Fibroblast of upper back skin (primary cell): ENCODE results near the gene UPK3BL2.
"Not testable (repeated sequence)": the region's sequence is repeated elsewhere in the genome, so short reads cannot be mapped to it uniquely, and the experiment has no call there.

ENCODE experiments used
- DNase-seq: peaks from one replicate; pipeline ENCODE4 v3.0.0-alpha.2; 2013

UPK3BL2 gene

DNA sequence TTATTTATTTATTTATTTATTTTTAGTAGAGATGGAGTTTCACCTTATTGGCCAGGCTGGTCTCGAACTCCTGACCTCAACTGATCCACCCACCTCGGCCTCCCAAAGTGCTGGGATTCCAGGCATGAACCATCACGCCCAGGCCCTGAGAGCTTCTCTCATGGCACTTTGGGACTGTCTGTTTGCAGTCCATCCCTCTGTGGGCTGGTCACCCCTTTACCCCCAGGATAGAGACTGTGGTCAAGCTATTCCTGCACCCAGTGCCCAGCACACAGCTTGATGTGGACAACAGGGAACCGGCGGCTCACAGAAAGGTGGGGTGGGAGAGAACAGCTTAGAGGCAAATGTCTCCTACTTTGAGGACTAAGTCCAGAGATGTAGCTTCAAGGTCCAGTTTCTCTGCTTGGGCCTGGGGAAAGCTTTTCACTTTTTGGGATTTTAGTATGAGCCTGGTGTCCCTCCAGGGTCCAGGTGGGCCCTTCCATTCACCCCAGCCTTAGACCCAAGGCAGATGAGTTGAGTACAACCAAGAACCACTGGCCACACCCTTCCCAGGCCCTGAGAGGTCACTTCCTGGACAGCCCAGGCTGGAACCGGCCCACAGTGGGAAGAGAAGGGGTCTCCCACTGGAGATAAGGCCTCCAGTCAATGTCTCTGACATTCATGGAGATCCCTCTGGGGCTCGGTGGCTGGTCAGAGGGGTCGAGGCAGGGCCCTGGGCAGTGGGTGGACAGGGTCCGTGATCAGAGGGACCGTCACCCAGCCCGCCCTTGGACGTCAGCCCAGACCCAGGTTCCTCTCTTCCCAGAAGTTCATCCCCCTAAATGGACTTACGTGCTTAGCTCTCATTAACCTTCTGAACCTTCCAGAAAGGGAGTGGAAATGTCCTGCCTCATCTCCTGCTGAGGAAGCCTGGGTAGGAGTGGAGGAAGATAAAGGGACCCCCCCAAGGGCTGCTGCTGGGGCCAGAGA lies 15.4 kb downstream of the UPK3BL2 start:
- DNase-seq: not testable (repeated sequence)

DNA sequence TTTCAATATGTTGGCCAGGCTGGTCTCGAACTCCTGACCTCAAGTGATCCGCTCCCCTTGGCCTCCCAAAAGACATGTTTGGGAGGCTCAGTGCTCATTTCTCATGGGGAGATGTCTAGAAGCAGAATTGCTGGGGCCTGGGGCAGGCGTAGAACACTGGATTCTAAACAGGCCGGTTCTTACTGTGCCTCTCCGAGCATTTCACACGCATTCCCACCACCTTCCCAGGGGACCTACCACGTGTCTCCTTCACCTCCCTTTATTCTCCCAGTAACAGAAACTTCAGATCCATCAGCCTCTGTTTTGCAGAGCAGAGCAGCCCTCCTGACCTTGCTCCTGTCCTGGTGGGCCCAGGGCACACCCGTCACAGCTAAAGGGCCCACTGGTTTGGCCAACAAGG lies 16.3 kb downstream of the UPK3BL2 start:
- DNase-seq: not testable (repeated sequence)

DNA sequence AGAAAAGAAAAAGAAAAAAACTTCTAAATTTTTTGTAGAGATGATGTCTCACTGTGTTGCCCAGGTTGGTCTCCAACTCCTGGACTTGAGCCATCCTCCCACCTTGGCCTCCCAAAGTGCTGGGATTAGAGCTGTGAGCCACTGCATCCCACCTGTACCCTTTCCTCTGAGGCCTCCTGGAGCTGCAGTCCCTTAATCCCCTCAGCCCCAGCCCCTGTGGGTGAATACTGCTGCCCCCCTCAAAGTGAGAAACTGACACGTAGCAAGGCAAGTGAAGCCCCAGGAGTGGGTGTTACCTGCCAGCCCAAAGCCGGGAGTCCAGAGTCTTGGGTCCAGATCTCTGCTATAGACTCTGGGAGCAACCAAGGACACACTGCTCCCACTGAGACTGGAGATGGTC lies 18.7 kb downstream of the UPK3BL2 start:
- not testable (repeated sequence) for DNase-seq

DNA sequence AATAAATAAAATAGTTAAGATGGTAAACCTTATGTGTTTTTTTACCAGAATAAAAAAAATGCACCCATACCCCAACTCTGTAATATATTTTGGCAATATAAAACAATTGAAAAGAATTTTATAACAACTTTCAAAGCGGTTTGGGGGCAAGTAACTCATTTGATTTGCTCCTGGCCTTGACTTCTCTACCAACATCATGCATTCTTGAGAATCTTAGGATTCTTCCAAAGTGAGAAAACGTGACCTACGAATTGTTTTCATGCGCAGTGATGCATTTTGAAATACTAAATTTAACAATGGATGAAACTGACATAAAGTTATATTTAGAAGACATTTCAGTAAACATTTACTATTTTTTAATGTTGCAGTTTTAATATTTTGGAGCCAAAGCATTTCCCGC lies 22.7 kb downstream of the UPK3BL2 start:
- DNase-seq: not testable (repeated sequence)

DNA sequence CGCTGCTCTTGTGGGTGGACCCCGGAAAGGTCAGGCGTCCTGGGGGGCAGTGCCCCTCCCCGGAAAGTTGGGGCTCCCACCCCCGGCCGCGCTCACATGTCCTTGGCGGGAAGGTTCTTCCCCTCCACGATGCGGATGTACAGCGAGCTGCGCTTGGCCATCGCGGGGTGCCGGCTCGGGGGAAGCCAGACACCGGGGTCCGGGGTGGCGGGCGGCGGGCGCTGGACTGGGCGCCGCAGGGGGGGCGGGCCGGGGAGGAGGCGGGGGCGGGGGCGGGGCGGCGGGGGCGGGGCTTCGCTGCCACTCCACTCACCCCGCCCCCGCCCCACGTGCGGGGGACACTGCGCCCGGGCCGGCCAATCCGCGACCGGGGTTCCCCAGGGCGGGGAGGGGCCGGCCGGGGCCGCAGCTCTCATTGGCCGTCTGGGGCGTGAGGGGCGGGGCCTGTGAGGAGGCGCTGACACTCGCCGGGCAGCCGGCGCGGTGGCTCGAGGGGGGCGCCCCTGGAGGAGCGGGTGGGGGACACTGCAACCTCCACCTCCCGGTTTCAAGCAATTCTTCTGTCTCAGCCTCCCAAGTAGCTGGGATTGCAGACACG lies 25.8 kb downstream of the UPK3BL2 start, which contains the start of gene RASA4B:
TSS of gene RASA4B (minus strand) at position 228 of the 598 bp plus-strand sequence. CDS start at position 161, 67 bp downstream.
- DNase-seq: not testable (repeated sequence)

DNA sequence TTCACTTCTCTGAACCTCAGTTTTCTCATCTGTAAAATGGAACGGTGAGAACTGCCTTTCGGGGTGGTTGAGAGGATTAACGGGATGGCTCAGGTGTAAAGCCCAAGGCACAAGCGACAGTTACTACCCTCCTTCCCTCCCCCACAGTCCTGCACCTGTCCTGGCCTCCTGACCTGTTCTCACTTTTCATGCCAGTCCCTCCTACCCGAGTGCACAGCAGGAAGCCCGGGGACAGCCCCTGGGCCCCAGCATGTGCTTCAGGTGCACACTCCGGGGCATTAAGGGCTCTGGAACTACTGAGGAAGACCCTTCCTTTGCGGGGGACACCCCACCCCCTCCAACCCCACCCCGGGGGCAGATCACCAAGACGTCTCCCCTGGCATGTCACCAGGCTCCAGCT lies 26.5 kb downstream of the UPK3BL2 start:
- DNase-seq: not testable (repeated sequence)

DNA sequence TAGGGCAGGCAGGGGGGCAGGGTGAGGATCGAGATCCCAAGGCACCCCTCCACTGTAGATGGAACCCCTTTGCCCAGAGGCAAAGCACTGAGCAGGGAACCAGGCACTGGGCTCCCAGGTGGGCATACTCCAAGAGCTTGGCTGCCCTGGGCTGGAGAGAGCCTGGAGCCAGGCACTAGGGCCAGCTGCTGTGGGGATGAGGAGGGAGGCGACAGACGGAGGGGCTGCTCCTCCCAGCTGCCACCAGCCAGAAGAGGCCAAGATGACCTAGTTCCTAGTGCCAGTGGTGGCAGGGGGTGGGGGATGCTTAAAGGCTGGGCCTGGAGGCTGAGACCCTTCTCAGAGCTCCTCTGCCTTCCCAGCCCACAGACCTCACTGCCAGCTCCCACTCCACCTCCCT lies 27.6 kb downstream of the UPK3BL2 start:
- not testable (repeated sequence) for DNase-seq

DNA sequence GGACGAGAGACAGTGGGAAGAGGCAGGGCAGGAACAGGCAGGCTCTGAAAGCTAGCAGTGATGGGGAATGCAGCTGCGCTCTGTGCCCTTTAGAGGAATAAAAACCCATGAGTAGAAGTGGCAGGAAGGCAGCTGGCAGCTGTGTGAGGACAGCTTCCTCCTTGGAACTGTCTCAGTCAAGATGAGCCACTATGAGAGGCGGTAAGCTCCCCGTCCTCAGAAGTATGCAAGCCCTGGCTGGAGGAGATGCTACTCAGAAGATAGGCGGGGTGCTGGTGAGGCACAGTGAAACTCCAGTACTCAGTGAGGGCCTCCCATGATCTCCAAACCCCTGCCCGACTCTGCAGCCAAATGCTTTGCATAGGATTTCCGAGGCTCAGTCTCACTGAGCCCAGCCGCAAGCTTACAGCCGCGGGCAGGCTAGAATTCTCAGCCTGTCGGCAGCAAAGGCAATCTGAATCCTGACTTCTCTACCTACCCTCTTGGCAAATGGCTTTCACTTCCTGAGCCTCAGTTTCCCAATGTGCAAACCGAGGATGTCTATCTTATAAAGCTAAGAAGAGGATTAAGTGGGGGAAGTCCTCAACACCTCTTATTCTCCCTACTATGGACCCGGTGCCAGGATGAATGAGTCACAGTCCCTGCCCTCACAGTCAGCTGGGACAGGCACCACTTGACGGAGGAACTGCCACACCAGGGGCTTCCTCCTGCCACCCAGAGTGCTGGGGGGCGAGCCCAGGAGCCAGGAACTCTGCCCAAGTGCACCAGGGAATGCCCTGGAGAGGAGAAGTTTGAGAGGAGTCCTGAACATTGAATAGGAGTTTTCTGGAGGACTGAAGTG lies 28.4 kb downstream of the UPK3BL2 start:
- DNase-seq: not testable (repeated sequence)

DNA sequence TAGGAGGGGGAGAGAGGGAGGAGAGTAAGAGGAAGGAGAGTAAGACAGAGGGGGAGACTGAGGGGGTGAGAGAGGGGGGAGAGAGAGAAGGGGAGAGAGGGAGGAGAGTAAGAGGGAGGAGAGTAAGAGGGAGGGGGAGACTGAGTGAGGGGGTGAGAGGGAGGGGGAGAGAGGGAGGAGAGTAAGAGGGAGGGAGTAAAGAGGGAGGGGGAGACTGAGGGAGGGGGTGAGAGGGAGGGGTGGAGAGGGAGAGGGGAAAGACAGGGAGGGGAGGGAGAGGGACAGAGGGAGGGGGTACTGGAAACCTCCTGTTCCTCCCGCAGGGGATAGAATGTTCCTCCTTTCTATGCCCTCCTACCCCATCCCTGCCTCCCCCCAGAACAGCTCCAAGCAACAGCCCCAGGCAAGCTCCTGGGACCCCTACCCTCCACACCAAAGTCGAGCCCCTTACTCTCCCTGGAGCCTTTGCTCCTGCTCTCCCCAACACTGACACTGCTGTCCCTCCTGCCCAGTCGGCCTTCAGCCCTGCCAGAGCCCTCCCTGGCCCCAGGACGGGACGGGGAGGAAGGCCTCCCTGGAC lies 30.8 kb downstream of the UPK3BL2 start:
- peak; percentile 90 for DNase-seq

DNA sequence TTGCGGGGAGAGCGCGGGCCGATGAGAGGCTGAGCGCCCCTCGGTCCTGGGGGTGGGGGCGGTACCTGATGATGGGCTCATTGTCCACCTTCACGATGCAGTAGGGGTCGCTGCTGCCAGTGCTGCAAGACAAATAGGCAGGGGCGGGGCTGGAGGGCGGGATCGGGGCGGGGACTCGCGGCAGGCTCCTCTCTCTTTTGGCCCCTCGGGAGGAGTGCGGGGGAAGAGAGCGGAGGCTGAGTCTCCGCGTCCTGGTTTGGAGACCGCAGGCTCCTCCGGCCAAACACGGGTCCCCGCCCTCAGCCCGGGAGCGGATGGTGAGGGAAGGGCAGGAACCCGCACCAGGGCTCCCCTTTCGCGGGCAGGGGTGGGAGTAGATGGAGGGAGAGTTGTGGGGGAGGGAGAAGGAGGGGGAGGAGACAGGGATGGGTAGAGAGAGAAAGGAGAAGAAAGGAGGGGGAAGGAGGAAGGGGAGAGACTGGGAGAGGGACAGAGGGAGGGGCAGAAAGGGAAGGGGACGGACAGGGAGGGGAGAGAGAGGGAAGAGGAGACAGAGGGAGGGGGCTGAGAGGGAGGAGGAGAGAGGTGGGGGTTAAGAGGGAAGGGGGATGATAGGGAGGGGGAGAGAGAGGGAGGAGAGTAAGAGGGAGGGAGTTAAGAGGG lies 31.5 kb downstream of the UPK3BL2 start:
- DNase-seq: not testable (repeated sequence)

DNA sequence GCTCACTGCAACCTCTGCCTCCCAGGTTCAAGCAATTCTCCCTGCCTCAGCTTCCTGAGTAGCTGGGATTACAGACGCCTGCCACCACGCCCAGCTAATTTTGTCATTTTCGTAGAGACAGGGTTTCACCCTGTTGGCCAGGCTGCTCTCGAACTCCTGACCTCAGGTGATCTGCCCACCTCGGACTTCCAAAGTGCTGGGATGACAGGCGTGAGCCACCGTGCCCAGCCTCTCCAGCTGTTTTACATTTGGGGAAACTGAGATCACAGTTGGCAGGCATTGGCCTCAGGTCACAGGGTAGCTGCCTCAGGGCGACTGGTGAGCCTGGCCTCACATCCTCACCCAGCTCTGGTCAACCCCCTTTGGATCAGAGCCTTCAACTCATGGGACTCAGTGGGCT lies 32.9 kb downstream of the UPK3BL2 start:
- DNase-seq: not testable (repeated sequence)

DNA sequence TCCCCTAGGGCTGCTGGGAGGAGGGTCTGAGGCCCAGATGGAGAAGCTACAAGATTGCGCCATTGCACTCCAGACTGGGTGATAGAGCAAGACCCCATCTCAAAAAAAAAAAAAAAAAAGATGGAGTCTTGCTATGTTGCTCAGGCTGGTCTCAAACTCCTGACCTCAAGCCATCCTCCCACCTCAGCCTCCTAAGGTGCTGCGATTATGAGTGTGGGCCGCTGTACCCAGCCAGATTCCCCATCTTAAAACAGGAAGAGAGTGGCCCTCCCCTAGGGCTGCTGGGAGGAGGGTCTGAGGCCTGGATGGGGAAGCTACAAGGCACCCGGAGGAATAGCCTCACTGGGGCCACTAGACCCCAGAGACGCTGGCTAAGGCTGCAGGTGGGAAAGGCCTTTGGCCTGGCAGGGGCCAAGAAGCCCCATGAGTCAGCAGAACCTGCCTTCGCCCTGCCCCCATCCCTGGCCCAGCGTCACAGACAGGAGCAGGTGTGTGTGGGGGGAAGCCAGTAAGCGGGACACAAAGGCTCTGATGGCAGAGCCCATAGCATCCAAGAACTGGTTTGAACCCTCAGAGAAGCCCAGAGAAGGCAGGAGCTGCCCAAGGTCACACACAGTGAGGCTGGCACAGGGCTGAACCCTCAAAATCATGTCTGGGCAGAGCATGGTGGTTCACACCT lies 35.9 kb downstream of the UPK3BL2 start:
- not testable (repeated sequence) for DNase-seq

DNA sequence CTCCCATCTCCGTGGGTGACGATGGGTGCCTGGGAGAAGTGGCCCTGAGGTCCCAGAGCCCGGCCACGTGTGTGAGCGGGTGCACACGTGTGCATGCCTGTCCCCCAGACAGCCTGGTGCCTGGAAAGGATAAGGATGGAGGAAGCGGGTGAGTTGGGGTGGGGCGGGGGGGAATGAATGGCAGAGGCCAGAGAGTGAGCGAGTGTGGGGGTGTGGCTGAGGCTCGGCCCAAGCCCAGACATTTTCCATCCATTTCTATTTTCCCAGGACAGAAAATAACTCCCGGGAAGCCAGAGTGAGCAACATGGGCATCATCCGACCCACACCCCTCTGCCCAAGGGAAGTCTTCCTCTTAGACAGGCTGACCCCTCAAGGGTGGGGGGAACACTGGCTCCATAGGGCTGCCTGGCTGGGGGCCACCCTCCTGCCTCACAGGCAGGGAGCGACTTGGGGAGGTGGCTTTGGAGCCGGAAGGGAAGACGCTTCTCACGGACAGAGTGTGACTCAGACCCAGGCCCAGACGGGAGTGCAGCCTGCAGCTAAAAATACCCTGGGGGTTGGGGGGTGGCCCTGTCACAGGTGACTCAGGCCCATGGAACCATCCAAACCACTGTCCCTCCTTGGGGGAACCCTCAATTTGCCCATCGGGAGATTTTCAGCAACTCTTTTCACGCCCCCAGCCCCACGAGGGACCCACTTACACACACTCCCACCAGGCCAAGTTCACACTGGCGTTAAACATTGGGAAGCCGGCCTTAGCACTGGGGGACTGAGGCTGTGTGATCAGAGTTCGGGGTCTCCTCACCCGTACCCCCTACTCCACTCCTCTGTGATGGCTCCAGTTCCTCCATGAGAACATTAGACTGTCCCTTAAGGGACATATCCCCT lies 38.0 kb downstream of the UPK3BL2 start:
- not testable (repeated sequence) for DNase-seq

DNA sequence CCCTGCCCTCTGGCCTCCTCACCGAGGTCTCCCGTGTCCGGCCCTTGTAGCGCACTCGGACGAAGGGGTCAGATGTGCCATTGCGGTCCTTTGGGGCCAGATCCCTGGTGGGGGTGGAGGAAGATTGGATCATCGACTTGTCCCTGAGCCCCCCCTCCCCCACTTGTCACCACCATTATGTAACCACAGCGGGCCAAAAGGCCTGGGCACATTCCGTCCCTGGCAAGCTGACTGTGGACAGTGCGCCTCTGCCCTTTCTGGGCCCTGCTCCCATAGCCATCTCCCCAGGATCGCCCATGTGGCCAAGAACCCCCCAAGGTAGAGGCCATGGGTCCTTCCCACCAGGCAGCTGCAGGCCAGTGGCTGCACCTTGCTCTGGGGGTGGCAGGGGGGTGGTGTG lies 40.4 kb downstream of the UPK3BL2 start:
- not testable (repeated sequence) for DNase-seq

DNA sequence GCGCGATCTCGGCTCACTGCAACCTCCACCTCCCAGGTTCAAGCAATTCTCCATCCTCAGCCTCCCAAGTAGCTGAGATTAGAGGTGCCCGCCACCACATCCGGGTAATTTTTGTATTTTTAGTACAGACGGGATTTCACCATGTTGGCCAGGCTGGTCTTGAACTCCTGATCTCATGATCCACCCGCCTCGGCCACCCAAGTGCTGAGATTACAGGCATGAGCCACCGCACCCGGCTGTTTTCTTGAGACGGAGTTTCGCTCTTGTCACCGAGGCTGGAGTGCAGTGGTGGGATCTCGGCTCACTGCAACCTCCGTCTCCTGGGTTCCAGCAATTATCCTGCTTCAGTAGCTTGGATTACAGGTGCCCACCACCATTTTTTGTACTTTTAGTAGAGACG lies 45.2 kb downstream of the UPK3BL2 start:
- DNase-seq: not testable (repeated sequence)

DNA sequence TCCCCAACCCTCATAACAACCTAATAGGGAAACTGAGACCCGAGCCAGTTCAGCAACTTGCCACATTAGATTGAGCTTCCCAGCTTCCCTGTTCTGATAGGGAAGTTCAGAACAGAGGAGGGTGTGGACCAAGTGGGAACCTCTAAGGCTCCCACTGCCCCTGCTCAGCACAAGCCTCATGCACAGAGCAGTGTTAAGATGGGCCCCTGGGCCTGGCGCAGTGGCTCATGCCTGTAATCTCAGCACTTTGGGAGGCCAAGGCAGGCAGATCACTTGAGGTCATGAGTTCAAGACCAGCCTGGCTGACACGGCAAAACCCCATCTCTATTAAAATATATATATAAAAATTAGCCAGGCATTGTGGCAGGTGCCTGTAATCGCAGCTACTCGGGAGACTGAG lies 46.2 kb downstream of the UPK3BL2 start:
- not testable (repeated sequence) for DNase-seq

DNA sequence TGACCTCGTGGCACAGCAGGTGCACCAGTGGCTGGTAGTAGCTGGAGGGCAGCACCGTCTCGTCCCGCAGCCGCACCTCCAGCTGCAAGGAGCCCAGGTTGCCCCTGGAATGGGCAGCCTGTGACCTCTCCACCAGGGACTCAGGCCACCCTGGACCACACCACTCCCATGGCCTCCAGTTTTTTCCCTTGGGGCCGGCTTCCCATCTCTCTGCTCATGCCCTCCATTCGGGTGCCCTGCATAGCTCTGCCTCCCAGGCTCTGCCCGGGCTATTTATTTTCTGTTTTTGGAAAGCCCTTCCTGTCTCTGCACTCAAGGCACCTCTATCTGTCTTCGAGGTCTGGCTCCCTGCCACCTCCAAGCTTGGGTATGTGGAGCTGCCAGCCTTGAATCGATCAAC lies 46.6 kb downstream of the UPK3BL2 start:
- DNase-seq: not testable (repeated sequence)

DNA sequence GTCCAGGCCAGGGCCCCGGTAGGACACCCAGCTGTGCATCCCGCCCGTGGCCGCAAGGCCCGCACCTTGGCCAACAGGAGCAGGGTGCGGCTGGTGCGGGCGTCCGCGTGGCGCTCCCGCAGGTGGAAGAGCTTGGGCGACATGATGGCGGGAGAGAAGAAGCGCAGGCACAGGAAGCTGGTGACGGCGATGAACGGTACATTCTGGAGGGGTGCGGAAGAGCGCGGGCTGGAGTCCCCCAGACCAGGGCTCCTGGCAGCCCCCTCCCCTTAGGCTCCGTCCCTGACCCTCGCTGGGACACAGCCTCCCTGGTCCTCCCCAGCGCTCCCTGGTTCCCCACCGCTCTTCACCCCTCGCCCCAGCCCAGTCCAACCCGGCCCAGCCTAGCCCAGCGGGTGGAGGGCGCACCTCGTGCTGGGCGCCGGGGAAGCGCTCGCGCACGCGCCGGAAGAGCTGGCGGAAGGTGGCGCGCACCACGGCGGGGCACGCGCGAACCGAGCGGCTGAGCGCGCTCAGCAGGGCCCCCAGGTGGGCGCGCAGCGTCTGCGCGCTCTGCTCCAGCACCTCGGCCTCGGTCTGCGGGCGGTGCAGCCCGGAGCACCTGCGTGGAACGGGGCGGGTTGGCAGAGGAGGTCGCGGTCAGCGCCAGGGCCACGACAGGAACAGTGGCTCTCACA lies 48.9 kb downstream of the UPK3BL2 start:
- DNase-seq: not testable (repeated sequence)

DNA sequence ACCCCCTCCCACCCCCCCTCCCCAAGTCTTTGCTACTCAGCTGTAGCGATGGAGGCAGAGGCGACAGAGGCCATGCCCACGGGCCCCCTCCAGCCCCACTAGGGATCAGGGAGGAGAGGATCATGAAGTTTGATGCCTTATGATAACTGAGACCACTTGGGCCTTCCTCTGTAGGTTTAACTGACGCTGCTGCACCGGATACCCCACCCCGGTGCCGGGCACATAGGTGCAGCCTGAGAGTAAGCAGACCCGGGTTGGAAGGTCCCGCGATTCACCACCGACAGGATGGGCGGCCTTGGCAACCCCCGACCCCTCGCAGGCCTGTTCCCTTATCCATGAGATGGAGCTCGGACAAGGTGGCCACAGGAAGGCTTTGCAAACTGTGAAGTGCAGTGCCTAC lies 49.5 kb downstream of the UPK3BL2 start:
- DNase-seq: not testable (repeated sequence)
